GM12878 (cell line): ENCODE data around the gene HBA1. TPM values are rescaled to one million over a fixed set of nuclear protein-coding genes. Genes with fewer than 3 reads are reported as not detected.

Experiments used
- ATF2 ChIP-seq: IDR thresholded peaks from 2 replicates; pipeline ENCODE4 v1.6.1; 2012; ENCODE audit warnings: low read length, inconsistent platforms
- BRCA1 ChIP-seq: IDR thresholded peaks from 2 replicates; pipeline ENCODE4 v1.6.1; 2011; ENCODE audit warnings: low read depth, low read length, improper control_type of control experiment
- DPF2 ChIP-seq: fragments of 450-650 bp; IDR thresholded peaks from 2 replicates; pipeline ENCODE4 v1.6.1; 2017; ENCODE audit warnings: mild to moderate bottlenecking
- ELK1 ChIP-seq: IDR thresholded peaks from 2 replicates; pipeline ENCODE4 v1.6.1; 2012; ENCODE audit warnings: low read depth, low read length, improper control_type of control experiment
- HDAC6 ChIP-seq: fragments of 200-600 bp; sonication (generic); IDR thresholded peaks from one replicate; pipeline ENCODE4 v1.8.0; 2017; ENCODE audit warnings: antibody characterized with exemption; ENCODE audit not compliant: unreplicated experiment
- IKZF1 ChIP-seq: fragments of 450-650 bp; conservative IDR thresholded peaks from 2 replicates; pipeline ENCODE4 v1.6.1; 2017; ENCODE audit warnings: antibody characterized with exemption, mild to moderate bottlenecking
- KLF5 ChIP-seq: fragments of 450-650 bp; IDR thresholded peaks from 2 replicates; pipeline ENCODE4 v1.6.1; 2014; ENCODE audit warnings: mild to moderate bottlenecking; ENCODE audit not compliant: partially characterized antibody
- NBN ChIP-seq: fragments of 450-650 bp; IDR thresholded peaks from 2 replicates; pipeline ENCODE4 v1.6.1; 2016
- NFXL1 ChIP-seq: fragments of 450-650 bp; IDR thresholded peaks from 2 replicates; pipeline ENCODE4 v1.6.1; 2017; ENCODE audit warnings: antibody characterized with exemption, mild to moderate bottlenecking, borderline replicate concordance
- PAX5 ChIP-seq: IDR thresholded peaks from 2 replicates; pipeline ENCODE4 v1.6.1; 2011; ENCODE audit warnings: low read depth, low read length, borderline replicate concordance
- PAX8 ChIP-seq: fragments of 450-650 bp; IDR thresholded peaks from 2 replicates; pipeline ENCODE4 v1.6.1; 2017; ENCODE audit warnings: mild to moderate bottlenecking, moderate library complexity
- RELB ChIP-seq: fragments of 450-650 bp; IDR thresholded peaks from 2 replicates; pipeline ENCODE4 v1.6.1; 2017; ENCODE audit warnings: low read depth, mild to moderate bottlenecking, moderate library complexity
- SMC3 ChIP-seq: IDR thresholded peaks from 2 replicates; pipeline ENCODE4 v1.6.1; 2011; ENCODE audit warnings: low read length, improper control_type of control experiment, borderline replicate concordance
- ZNF207 ChIP-seq: fragments of 450-650 bp; IDR thresholded peaks from 2 replicates; pipeline ENCODE4 v1.6.1; 2014; ENCODE audit warnings: antibody characterized with exemption, mild to moderate bottlenecking, borderline replicate concordance
- ZNF687 ChIP-seq: fragments of 450-650 bp; IDR thresholded peaks from 2 replicates; pipeline ENCODE4 v1.6.1; 2017; ENCODE audit warnings: mild to moderate bottlenecking, moderate library complexity
- polyA plus RNA-seq, 11 experiments: library from polyadenylated mRNA; depleted of rRNA in 4 of 11; unstranded in 6 of 11; stranded (reverse) in 5 of 11; fragments of >200 nt; fragmentation: Nextera tagmentation in 4 of 11; fragmentation: Illumina TruSeq in 1 of 11; extraction: Ambion mirVana in 4 of 11; extraction: Trizol in 1 of 11; gene quantifications; 1 replicate in 1 of 11; 2 replicates in 10 of 11; pipeline versions ENCODE4 v1.2.1 to v1.2.3, GENCODE V29; 2011 to 2016; ENCODE audit warnings: inconsistent platforms in 2 of 11, missing spikeins in 2 of 11, low read depth in 1 of 11
- total RNA-seq, 4 experiments: library from RNA; depleted of rRNA in 3 of 4; stranded (reverse); fragments of >200 nt in 3 of 4; fragmentation: Illumina TruSeq in 1 of 4; extraction: Trizol in 1 of 4; gene quantifications; 2 replicates each; pipeline versions ENCODE4 v1.2.1 to v1.2.3, GENCODE V29; 2013 to 2021
- TF ChIP-seq, protein P1 (sequence below): IDR thresholded peaks from 2 replicates; pipeline ENCODE4 v1.6.1; 2012; ENCODE audit warnings: improper control_type of control experiment, low read depth, low read length; ENCODE audit not compliant: insufficient replicate concordance

The HBA1 gene
- total and polyA plus RNA-seq, 10 of the 15 experiments (the other 5 are each of a cell fraction or from before 2014, with no cell fraction given), result 0.28 to 3.5 (median 0.83) TPM; not detected in 5

DNA sequence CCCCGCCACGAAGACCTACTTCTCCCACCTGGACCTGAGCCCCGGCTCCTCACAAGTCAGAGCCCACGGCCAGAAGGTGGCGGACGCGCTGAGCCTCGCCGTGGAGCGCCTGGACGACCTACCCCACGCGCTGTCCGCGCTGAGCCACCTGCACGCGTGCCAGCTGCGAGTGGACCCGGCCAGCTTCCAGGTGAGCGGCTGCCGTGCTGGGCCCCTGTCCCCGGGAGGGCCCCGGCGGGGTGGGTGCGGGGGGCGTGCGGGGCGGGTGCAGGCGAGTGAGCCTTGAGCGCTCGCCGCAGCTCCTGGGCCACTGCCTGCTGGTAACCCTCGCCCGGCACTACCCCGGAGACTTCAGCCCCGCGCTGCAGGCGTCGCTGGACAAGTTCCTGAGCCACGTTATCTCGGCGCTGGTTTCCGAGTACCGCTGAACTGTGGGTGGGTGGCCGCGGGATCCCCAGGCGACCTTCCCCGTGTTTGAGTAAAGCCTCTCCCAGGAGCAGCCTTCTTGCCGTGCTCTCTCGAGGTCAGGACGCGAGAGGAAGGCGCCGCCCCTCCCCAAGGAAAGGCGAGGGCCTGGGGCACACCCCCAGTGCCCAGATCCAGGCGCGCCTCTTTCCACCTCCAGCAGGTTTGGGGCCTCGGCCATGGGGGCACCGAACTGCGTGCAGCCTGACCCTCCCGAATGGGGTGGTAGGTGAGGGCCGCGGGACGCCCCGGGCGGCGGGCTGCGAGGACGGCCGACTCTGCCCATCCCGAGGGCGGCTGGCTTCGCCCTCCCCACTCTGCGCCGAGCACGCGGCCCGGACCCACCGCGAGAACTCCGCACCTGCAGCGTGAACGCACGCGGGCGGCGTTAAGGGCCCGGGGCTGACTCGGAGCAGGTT lies 4.4 kb downstream of the HBA1 start (continued):
- TF ChIP-seq, protein P1, sequence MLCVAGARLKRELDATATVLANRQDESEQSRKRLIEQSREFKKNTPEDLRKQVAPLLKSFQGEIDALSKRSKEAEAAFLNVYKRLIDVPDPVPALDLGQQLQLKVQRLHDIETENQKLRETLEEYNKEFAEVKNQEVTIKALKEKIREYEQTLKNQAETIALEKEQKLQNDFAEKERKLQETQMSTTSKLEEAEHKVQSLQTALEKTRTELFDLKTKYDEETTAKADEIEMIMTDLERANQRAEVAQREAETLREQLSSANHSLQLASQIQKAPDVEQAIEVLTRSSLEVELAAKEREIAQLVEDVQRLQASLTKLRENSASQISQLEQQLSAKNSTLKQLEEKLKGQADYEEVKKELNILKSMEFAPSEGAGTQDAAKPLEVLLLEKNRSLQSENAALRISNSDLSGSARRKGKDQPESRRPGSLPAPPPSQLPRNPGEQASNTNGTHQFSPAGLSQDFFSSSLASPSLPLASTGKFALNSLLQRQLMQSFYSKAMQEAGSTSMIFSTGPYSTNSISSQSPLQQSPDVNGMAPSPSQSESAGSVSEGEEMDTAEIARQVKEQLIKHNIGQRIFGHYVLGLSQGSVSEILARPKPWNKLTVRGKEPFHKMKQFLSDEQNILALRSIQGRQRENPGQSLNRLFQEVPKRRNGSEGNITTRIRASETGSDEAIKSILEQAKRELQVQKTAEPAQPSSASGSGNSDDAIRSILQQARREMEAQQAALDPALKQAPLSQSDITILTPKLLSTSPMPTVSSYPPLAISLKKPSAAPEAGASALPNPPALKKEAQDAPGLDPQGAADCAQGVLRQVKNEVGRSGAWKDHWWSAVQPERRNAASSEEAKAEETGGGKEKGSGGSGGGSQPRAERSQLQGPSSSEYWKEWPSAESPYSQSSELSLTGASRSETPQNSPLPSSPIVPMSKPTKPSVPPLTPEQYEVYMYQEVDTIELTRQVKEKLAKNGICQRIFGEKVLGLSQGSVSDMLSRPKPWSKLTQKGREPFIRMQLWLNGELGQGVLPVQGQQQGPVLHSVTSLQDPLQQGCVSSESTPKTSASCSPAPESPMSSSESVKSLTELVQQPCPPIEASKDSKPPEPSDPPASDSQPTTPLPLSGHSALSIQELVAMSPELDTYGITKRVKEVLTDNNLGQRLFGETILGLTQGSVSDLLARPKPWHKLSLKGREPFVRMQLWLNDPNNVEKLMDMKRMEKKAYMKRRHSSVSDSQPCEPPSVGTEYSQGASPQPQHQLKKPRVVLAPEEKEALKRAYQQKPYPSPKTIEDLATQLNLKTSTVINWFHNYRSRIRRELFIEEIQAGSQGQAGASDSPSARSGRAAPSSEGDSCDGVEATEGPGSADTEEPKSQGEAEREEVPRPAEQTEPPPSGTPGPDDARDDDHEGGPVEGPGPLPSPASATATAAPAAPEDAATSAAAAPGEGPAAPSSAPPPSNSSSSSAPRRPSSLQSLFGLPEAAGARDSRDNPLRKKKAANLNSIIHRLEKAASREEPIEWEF, result no peak
- peak; percentile 44; the same call in 1 of the 2 replicates for TF ChIP-seq DPF2
- TF ChIP-seq NBN, result no peak
- TF ChIP-seq NFXL1, result no peak
- no peak for TF ChIP-seq HDAC6
- TF ChIP-seq ELK1, result no peak
- TF ChIP-seq BRCA1, result peak; percentile 61; the same call in 1 of the 2 replicates
- TF ChIP-seq PAX5, result peak; percentile 30; the same call in 1 of the 2 replicates
- TF ChIP-seq ZNF207, result no peak
- TF ChIP-seq RELB, result no peak
- peak; percentile 43 for TF ChIP-seq IKZF1
- TF ChIP-seq KLF5, result peak; percentile 44
- TF ChIP-seq SMC3, result no peak
- no peak for TF ChIP-seq PAX8
- TF ChIP-seq ZNF687, result peak; percentile 78
- no peak for TF ChIP-seq ATF2
